Loucy (cell line): ENCODE data around the gene BCL2L1.

Source experiments
- H2AFZ ChIP-seq: fragments of 200-600 bp; sonication (generic); 2 replicates; pipeline ENCODE4 v1.6.0; 2016; ENCODE audit warnings: antibody characterized with exemption, mild to moderate bottlenecking, low read length, moderate library complexity
- H3F3A ChIP-seq: fragments of 200-600 bp; 2 replicates; pipeline ENCODE4 v1.6.0; 2016; ENCODE audit warnings: antibody characterized with exemption, low read depth, mild to moderate bottlenecking
- H3K27me3 ChIP-seq: fragments of 200-600 bp; sonication (generic); 2 replicates; pipeline ENCODE4 v1.6.1; 2014; ENCODE audit warnings: low read length, mild to moderate bottlenecking; ENCODE audit not compliant: insufficient read depth, poor library complexity, severe bottlenecking
- H3K36me3 ChIP-seq: fragments of 200-600 bp; sonication (generic); 2 replicates; pipeline ENCODE4 v1.6.1; 2016; ENCODE audit warnings: low read length; ENCODE audit not compliant: insufficient read depth
- H3K4me1 ChIP-seq: fragments of 200-600 bp; sonication (generic); 2 replicates; pipeline ENCODE4 v1.5.1; 2014; ENCODE audit warnings: low read length, mild to moderate bottlenecking; ENCODE audit not compliant: insufficient read depth, poor library complexity, severe bottlenecking
- H3K4me2 ChIP-seq: fragments of 200-600 bp; sonication (generic); 2 replicates; pipeline ENCODE4 v1.6.0; 2014; ENCODE audit warnings: antibody characterized with exemption, low read length, low read depth, mild to moderate bottlenecking; ENCODE audit not compliant: poor library complexity, severe bottlenecking
- H3K4me3 ChIP-seq: fragments of 200-600 bp; sonication (generic); 2 replicates; pipeline ENCODE4 v1.5.1; 2014; ENCODE audit warnings: low read length, mild to moderate bottlenecking, mixed read lengths; ENCODE audit not compliant: poor library complexity, severe bottlenecking
- H3K79me2 ChIP-seq: fragments of 200-600 bp; sonication (generic); 2 replicates; pipeline ENCODE4 v1.6.1; 2014; ENCODE audit warnings: low read length; ENCODE audit not compliant: insufficient read depth
- H3K9ac ChIP-seq: fragments of 200-600 bp; sonication (generic); 2 replicates; pipeline ENCODE4 v1.6.0; 2014; ENCODE audit warnings: mild to moderate bottlenecking, low read depth, low read length, moderate library complexity; ENCODE audit not compliant: poor library complexity, severe bottlenecking
- H3K9me2 ChIP-seq: fragments of 200-600 bp; sonication (generic); replicated peaks from 2 replicates; pipeline ENCODE4 v1.6.1; 2016; ENCODE audit warnings: low read depth, low read length, mixed read lengths
- H3K9me3 ChIP-seq: fragments of 200-600 bp; sonication (generic); 2 replicates; pipeline ENCODE4 v1.6.1; 2014; ENCODE audit warnings: mild to moderate bottlenecking, antibody characterized with exemption, low read length, low read depth; ENCODE audit not compliant: insufficient read depth
- H4K20me1 ChIP-seq: fragments of 200-600 bp; sonication (generic); 2 replicates; pipeline ENCODE4 v1.6.0; 2014; ENCODE audit warnings: antibody characterized with exemption, low read length, mild to moderate bottlenecking; ENCODE audit not compliant: insufficient read depth, poor library complexity, severe bottlenecking
- EZH2phosphoT487 ChIP-seq: fragments of 200-600 bp; IDR thresholded peaks from 2 replicates; pipeline ENCODE4 v1.6.1; 2018; ENCODE audit warnings: antibody characterized with exemption, mild to moderate bottlenecking, moderate library complexity, borderline replicate concordance
- TF ChIP-seq, protein P1 (sequence below): fragments of 200-600 bp; sonication (generic); conservative IDR thresholded peaks from 2 replicates; pipeline ENCODE4 v1.5.1; 2014; ENCODE audit warnings: mild to moderate bottlenecking, antibody characterized with exemption, low read length

The BCL2L1 gene

DNA sequence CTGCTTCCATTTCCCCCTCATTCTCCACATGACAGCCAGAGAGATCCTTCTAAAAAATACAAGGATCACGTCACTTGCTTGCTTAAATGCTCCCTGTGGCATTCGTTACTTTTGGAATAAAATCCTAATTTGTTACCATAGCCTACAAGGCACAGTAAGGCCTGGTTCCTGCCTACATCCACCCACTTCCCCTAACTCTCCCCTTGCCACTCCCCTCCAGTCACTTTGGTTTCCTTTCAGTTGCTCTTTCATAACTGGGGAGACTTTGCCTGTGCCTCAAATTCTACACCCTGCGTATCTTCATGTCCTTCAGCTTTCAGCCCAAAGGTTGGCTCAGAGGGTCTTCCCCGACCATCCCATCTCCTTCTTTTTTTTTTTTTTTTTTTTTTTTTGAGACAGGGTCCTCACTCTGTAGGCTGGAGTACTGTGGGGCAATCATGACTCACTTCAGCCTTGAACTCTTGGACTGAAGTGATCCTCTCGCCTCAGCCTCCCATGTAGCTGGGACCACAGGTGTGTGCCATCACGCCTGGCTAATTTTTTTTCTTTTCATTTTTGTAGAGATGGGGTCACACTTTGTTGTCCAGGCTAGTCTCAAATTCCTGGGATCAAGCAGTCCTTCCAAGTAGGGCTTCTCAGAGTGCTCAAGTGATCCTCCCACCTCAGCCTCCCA lies 105.1 kb downstream of the BCL2L1 start:
- no peaks in the 10 kb centered on the region for H3F3A ChIP-seq
- TF ChIP-seq, protein P1, sequence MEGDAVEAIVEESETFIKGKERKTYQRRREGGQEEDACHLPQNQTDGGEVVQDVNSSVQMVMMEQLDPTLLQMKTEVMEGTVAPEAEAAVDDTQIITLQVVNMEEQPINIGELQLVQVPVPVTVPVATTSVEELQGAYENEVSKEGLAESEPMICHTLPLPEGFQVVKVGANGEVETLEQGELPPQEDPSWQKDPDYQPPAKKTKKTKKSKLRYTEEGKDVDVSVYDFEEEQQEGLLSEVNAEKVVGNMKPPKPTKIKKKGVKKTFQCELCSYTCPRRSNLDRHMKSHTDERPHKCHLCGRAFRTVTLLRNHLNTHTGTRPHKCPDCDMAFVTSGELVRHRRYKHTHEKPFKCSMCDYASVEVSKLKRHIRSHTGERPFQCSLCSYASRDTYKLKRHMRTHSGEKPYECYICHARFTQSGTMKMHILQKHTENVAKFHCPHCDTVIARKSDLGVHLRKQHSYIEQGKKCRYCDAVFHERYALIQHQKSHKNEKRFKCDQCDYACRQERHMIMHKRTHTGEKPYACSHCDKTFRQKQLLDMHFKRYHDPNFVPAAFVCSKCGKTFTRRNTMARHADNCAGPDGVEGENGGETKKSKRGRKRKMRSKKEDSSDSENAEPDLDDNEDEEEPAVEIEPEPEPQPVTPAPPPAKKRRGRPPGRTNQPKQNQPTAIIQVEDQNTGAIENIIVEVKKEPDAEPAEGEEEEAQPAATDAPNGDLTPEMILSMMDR: no peak
- H3K4me2 ChIP-seq: peak overlapping the region; percentile 31

GRCh38 chr20:31615416-31615815 lies 107.3 kb downstream of the BCL2L1 start:
- no peaks in the 10 kb centered on the region for H3K79me2 ChIP-seq
- H4K20me1 ChIP-seq: no peaks in the 10 kb centered on the region
- H3K9me3 ChIP-seq: no peaks in the 10 kb centered on the region
- no peak overlapping the region for H2AFZ ChIP-seq
- no peaks in the 10 kb centered on the region for H3K9me2 ChIP-seq
- TF ChIP-seq, protein P1: no peak
- TF ChIP-seq EZH2phosphoT487: no peak
- H3K4me1 ChIP-seq: peaks cover 10% of the 10 kb centered on the region
- no peaks in the 10 kb centered on the region for H3K27me3 ChIP-seq
- no peak overlapping the region for H3K9ac ChIP-seq
- H3K4me3 ChIP-seq: no peak overlapping the region
- no peaks in the 10 kb centered on the region for H3K36me3 ChIP-seq
- H3F3A ChIP-seq: no peaks in the 10 kb centered on the region
- H3K4me2 ChIP-seq: no peak overlapping the region

More for the DNA sequence above, 105.1 kb downstream of the BCL2L1 start:
- peak overlapping the region; percentile 33 for H3K9ac ChIP-seq
- no peaks in the 10 kb centered on the region for H3K79me2 ChIP-seq
- no peaks in the 10 kb centered on the region for H4K20me1 ChIP-seq
- H3K4me3 ChIP-seq: no peak overlapping the region
- H3K9me3 ChIP-seq: no peaks in the 10 kb centered on the region
- H2AFZ ChIP-seq: peak overlapping the region; percentile 77
- peaks cover 10% of the 10 kb centered on the region for H3K4me1 ChIP-seq
- no peaks in the 10 kb centered on the region for H3K27me3 ChIP-seq
- H3K36me3 ChIP-seq: no peaks in the 10 kb centered on the region
- H3K9me2 ChIP-seq: no peaks in the 10 kb centered on the region
